HEK293 (cell line): ENCODE data around the gene WFDC1.

Source experiments
- CTCF ChIA-PET: fragments of 350-600 bp; formaldehyde crosslinking; extraction: SDS; loops from one replicate; lab custom pipeline; 2021; ENCODE audit warnings: antibody characterized with exemption; lab: Yijun Ruan, JAX
- POLR2A ChIA-PET: fragments of 300-600 bp; formaldehyde crosslinking; extraction: SDS; loops from one replicate; lab custom pipeline; 2020; ENCODE audit warnings: antibody characterized with exemption, inconsistent platforms; lab: Yijun Ruan, JAX
- H3K27ac ChIP-seq: fragments of 200-500 bp; sonication (Bioruptor generic); 2 replicates; pipeline ENCODE4 v1.5.1; 2014; ENCODE audit warnings: low read depth, low read length, control low read depth, inconsistent platforms; ENCODE audit errors: extremely low read depth
- H3K36me3 ChIP-seq, 2 experiments: fragments of 200-500 bp in 1 of 2; sonication (Bioruptor generic) in 1 of 2; 1 replicate in 1 of 2; 2 replicates in 1 of 2; pipeline ENCODE4 v1.5.1; 2014 to 2017; ENCODE audit warnings: inconsistent platforms in 2 of 2, low read length in 2 of 2; ENCODE audit not compliant: control insufficient read depth in 2 of 2, insufficient read depth in 1 of 2
- H3K4me1 ChIP-seq: fragments of 200-500 bp; sonication (Bioruptor generic); 2 replicates; pipeline ENCODE4 v1.5.1; 2014; ENCODE audit warnings: mild to moderate bottlenecking, low read length, inconsistent platforms; ENCODE audit not compliant: control insufficient read depth, insufficient read depth
- H3K4me3 ChIP-seq: 2 replicates; pipeline ENCODE4 v1.5.1; 2011; ENCODE audit warnings: low read depth, mild to moderate bottlenecking, control low read depth, low read length, moderate library complexity
- H3K9me3 ChIP-seq: fragments of 200-500 bp; sonication (Bioruptor generic); 2 replicates; pipeline ENCODE4 v1.5.1; 2014; ENCODE audit warnings: low read depth, low read length, inconsistent platforms; ENCODE audit not compliant: control insufficient read depth, insufficient read depth
- EGR2 ChIP-seq: fragments of 450-650 bp; formaldehyde crosslinking; IDR thresholded peaks from 2 replicates; pipeline ENCODE4 v1.5.1; 2016; ENCODE audit warnings: low read depth, missing biosample characterization, missing genetic modification characterization
- GLIS2 ChIP-seq: fragments of 450-650 bp; formaldehyde crosslinking; IDR thresholded peaks from 2 replicates; pipeline ENCODE4 v1.5.1; 2016; ENCODE audit warnings: missing biosample characterization, missing genetic modification characterization
- HOXD13 ChIP-seq: sonication (generic); formaldehyde crosslinking; IDR thresholded peaks from 2 replicates; pipeline ENCODE4 v1.8.0; 2022; ENCODE audit warnings: missing genetic modification reagents, borderline replicate concordance
- KLF1 ChIP-seq: fragments of 450-650 bp; formaldehyde crosslinking; IDR thresholded peaks from 2 replicates; pipeline ENCODE4 v1.5.1; 2016; ENCODE audit warnings: missing biosample characterization, missing genetic modification characterization
- WT1 ChIP-seq: fragments of 450-650 bp; formaldehyde crosslinking; IDR thresholded peaks from 2 replicates; pipeline ENCODE4 v1.5.1; 2016; ENCODE audit warnings: missing biosample characterization, missing genetic modification characterization
- ZBTB7A ChIP-seq: fragments of 450-650 bp; formaldehyde crosslinking; IDR thresholded peaks from 2 replicates; pipeline ENCODE4 v1.5.1; 2016; ENCODE audit warnings: low read depth, missing biosample characterization, missing genetic modification characterization
- ZBTB8A ChIP-seq: fragments of 450-650 bp; formaldehyde crosslinking; IDR thresholded peaks from 2 replicates; pipeline ENCODE4 v1.5.1; 2016; ENCODE audit warnings: missing biosample characterization, missing genetic modification characterization
- ZEB2 ChIP-seq: fragments of 450-650 bp; formaldehyde crosslinking; IDR thresholded peaks from 2 replicates; pipeline ENCODE4 v1.5.1; 2016; ENCODE audit warnings: missing biosample characterization, missing genetic modification characterization
- ZNF138 ChIP-seq: fragments of 450-650 bp; formaldehyde crosslinking; IDR thresholded peaks from 2 replicates; pipeline ENCODE4 v1.5.1; 2016; ENCODE audit warnings: missing biosample characterization, missing genetic modification characterization, borderline replicate concordance
- ZNF292 ChIP-seq: fragments of 450-650 bp; formaldehyde crosslinking; IDR thresholded peaks from 2 replicates; pipeline ENCODE4 v1.5.1; 2016; ENCODE audit warnings: low read depth, missing biosample characterization, missing genetic modification characterization, borderline replicate concordance
- ZNF324 ChIP-seq: fragments of 450-650 bp; formaldehyde crosslinking; IDR thresholded peaks from 2 replicates; pipeline ENCODE4 v1.5.1; 2016; ENCODE audit warnings: missing biosample characterization, missing genetic modification characterization
- ZNF658 ChIP-seq: fragments of 450-650 bp; formaldehyde crosslinking; IDR thresholded peaks from 2 replicates; pipeline ENCODE4; 2016; ENCODE audit warnings: missing biosample characterization, missing genetic modification characterization
- ZNF76 ChIP-seq: fragments of 450-650 bp; formaldehyde crosslinking; IDR thresholded peaks from 2 replicates; pipeline ENCODE4; 2016; ENCODE audit warnings: low read depth, missing biosample characterization, missing genetic modification characterization, borderline replicate concordance
- ZNF785 ChIP-seq: fragments of 450-650 bp; formaldehyde crosslinking; IDR thresholded peaks from 2 replicates; pipeline ENCODE4 v1.5.1; 2016; ENCODE audit warnings: missing biosample characterization, missing genetic modification characterization
- ZNF792 ChIP-seq: fragments of 450-650 bp; formaldehyde crosslinking; IDR thresholded peaks from 2 replicates; pipeline ENCODE4 v1.5.1; 2016; ENCODE audit warnings: missing biosample characterization, missing genetic modification characterization
- ZXDB ChIP-seq: fragments of 450-650 bp; formaldehyde crosslinking; IDR thresholded peaks from 2 replicates; pipeline ENCODE4 v1.5.1; 2016; ENCODE audit warnings: missing biosample characterization, missing genetic modification characterization
- TF ChIP-seq, protein P1 (sequence below): fragments of 450-650 bp; formaldehyde crosslinking; IDR thresholded peaks from 2 replicates; pipeline ENCODE4 v1.5.1; 2017; ENCODE audit warnings: missing biosample characterization, missing genetic modification characterization
- TF ChIP-seq, protein P2 (sequence below): fragments of 450-650 bp; formaldehyde crosslinking; IDR thresholded peaks from 2 replicates; pipeline ENCODE4 v1.5.1; 2016; ENCODE audit warnings: missing biosample characterization, missing genetic modification characterization
- TF ChIP-seq, protein P3 (sequence below): fragments of 450-650 bp; formaldehyde crosslinking; IDR thresholded peaks from 2 replicates; pipeline ENCODE4 v1.5.1; 2016; ENCODE audit warnings: missing biosample characterization, missing genetic modification characterization
- TF ChIP-seq, protein P4 (sequence below): fragments of 450-650 bp; formaldehyde crosslinking; IDR thresholded peaks from 2 replicates; pipeline ENCODE4 v1.5.1; 2016; ENCODE audit warnings: missing biosample characterization, missing genetic modification characterization
- TF ChIP-seq, protein P5 (sequence below): fragments of 450-650 bp; formaldehyde crosslinking; IDR thresholded peaks from 2 replicates; pipeline ENCODE4 v1.5.1; 2016; ENCODE audit warnings: missing biosample characterization, missing genetic modification characterization
- TF ChIP-seq, protein P6 (sequence below): fragments of 450-650 bp; IDR thresholded peaks from 2 replicates; pipeline ENCODE4 v1.5.1; 2018; ENCODE audit warnings: missing biosample characterization, missing genetic modification characterization
- TF ChIP-seq, protein P7 (sequence below): fragments of 450-650 bp; formaldehyde crosslinking; IDR thresholded peaks from 2 replicates; pipeline ENCODE4; 2016; ENCODE audit warnings: missing biosample characterization, missing genetic modification characterization

Gene WFDC1

DNA sequence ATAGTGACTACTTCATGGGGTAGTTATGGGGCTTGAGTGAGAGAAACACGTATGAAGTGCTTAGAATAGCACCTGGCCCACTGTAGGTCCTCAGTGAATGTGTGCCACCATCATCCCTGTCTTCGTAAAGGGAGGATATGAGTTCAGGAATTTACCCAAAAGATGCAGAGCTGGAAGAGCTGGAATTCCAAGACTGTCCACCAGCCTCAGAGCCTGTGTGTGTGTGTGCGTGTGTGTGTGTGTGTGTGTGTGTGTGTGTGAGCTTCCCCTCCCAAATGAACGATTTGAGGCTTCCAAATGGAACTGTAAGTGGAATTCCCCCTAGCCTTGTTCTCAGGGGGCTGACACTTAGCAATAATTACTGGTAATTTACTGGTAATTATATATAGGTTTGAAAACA, 27.3 kb downstream of the WFDC1 start:
- H3K36me3 ChIP-seq, result no peaks in the 10 kb centered on the region
- CTCF ChIA-PET, result interaction anchor here (0.6 to 0.7 kb wide), 2 partner anchors 135 to 651 kb away, joined by 3 to 5 read pairs; no protein-coding TSS in a partner anchor
- POLR2A ChIA-PET, result no interaction called here
- TF ChIP-seq ZNF785 (tag by site-specific recombination), result no peak
- no peak for TF ChIP-seq ZNF792
- no peak for TF ChIP-seq ZBTB7A (tag by site-specific recombination)
- TF ChIP-seq ZNF658, result no peak
- TF ChIP-seq, protein P1, sequence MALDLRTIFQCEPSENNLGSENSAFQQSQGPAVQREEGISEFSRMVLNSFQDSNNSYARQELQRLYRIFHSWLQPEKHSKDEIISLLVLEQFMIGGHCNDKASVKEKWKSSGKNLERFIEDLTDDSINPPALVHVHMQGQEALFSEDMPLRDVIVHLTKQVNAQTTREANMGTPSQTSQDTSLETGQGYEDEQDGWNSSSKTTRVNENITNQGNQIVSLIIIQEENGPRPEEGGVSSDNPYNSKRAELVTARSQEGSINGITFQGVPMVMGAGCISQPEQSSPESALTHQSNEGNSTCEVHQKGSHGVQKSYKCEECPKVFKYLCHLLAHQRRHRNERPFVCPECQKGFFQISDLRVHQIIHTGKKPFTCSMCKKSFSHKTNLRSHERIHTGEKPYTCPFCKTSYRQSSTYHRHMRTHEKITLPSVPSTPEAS (tag by site-specific recombination), result peak; percentile 61
- H3K27ac ChIP-seq, result no peak overlapping the region
- no peaks in the 10 kb centered on the region for H3K9me3 ChIP-seq
- no peak overlapping the region for H3K4me3 ChIP-seq
- no peaks in the 10 kb centered on the region for H3K4me1 ChIP-seq

DNA sequence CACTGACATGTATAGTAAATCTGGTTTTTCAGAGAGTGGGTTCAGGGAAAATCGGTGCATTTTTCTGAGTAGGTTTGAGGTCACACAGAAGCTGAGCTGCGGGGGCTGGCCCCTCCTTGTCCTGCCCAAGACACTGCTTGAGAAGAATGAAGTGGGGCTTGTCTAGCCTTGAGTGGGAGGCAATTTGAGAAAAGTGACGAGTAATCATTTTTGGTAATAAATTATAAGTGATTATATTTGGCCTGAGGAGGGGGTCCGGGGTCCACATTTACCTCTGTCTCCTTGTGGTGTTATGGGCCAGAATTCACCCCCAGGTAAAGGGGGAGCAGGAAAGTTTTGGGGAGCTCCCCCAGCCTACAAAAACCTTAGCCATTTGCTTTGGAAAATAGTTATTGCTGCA, 28.1 kb downstream of the WFDC1 start:
- CTCF ChIA-PET, result no interaction called here
- no peak overlapping the region for H3K4me3 ChIP-seq
- no peaks in the 10 kb centered on the region for H3K4me1 ChIP-seq
- H3K36me3 ChIP-seq, result no peaks in the 10 kb centered on the region
- POLR2A ChIA-PET, result no interaction called here
- H3K9me3 ChIP-seq, result no peaks in the 10 kb centered on the region
- no peak overlapping the region for H3K27ac ChIP-seq
- TF ChIP-seq ZNF76 (tag by site-specific recombination), result no peak
- no peak for TF ChIP-seq ZNF324 (tag by site-specific recombination)
- TF ChIP-seq, protein P2, sequence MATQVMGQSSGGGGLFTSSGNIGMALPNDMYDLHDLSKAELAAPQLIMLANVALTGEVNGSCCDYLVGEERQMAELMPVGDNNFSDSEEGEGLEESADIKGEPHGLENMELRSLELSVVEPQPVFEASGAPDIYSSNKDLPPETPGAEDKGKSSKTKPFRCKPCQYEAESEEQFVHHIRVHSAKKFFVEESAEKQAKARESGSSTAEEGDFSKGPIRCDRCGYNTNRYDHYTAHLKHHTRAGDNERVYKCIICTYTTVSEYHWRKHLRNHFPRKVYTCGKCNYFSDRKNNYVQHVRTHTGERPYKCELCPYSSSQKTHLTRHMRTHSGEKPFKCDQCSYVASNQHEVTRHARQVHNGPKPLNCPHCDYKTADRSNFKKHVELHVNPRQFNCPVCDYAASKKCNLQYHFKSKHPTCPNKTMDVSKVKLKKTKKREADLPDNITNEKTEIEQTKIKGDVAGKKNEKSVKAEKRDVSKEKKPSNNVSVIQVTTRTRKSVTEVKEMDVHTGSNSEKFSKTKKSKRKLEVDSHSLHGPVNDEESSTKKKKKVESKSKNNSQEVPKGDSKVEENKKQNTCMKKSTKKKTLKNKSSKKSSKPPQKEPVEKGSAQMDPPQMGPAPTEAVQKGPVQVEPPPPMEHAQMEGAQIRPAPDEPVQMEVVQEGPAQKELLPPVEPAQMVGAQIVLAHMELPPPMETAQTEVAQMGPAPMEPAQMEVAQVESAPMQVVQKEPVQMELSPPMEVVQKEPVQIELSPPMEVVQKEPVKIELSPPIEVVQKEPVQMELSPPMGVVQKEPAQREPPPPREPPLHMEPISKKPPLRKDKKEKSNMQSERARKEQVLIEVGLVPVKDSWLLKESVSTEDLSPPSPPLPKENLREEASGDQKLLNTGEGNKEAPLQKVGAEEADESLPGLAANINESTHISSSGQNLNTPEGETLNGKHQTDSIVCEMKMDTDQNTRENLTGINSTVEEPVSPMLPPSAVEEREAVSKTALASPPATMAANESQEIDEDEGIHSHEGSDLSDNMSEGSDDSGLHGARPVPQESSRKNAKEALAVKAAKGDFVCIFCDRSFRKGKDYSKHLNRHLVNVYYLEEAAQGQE (tag by site-specific recombination), result no peak
- TF ChIP-seq GLIS2 (tag by site-specific recombination), result no peak
- no peak for TF ChIP-seq ZNF138
- no peak for TF ChIP-seq HOXD13 (CRISPR knock-in tag)
- no peak for TF ChIP-seq ZEB2 (tag by site-specific recombination)
- no peak for TF ChIP-seq WT1 (tag by site-specific recombination)
- TF ChIP-seq, protein P3, sequence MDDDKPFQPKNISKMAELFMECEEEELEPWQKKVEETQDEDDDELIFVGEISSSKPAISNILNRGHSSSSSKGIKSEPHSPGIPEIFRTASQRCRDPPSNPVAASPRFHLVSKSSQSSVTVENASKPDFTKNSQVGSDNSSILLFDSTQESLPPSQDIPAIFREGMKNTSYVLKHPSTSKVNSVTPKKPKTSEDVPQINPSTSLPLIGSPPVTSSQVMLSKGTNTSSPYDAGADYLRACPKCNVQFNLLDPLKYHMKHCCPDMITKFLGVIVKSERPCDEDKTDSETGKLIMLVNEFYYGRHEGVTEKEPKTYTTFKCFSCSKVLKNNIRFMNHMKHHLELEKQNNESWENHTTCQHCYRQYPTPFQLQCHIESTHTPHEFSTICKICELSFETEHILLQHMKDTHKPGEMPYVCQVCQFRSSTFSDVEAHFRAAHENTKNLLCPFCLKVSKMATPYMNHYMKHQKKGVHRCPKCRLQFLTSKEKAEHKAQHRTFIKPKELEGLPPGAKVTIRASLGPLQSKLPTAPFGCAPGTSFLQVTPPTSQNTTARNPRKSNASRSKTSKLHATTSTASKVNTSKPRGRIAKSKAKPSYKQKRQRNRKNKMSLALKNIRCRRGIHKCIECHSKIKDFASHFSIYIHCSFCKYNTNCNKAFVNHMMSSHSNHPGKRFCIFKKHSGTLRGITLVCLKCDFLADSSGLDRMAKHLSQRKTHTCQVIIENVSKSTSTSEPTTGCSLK, result no peak
- TF ChIP-seq, protein P4, sequence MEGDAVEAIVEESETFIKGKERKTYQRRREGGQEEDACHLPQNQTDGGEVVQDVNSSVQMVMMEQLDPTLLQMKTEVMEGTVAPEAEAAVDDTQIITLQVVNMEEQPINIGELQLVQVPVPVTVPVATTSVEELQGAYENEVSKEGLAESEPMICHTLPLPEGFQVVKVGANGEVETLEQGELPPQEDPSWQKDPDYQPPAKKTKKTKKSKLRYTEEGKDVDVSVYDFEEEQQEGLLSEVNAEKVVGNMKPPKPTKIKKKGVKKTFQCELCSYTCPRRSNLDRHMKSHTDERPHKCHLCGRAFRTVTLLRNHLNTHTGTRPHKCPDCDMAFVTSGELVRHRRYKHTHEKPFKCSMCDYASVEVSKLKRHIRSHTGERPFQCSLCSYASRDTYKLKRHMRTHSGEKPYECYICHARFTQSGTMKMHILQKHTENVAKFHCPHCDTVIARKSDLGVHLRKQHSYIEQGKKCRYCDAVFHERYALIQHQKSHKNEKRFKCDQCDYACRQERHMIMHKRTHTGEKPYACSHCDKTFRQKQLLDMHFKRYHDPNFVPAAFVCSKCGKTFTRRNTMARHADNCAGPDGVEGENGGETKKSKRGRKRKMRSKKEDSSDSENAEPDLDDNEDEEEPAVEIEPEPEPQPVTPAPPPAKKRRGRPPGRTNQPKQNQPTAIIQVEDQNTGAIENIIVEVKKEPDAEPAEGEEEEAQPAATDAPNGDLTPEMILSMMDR (tag by site-specific recombination), result no peak
- TF ChIP-seq, protein P5, sequence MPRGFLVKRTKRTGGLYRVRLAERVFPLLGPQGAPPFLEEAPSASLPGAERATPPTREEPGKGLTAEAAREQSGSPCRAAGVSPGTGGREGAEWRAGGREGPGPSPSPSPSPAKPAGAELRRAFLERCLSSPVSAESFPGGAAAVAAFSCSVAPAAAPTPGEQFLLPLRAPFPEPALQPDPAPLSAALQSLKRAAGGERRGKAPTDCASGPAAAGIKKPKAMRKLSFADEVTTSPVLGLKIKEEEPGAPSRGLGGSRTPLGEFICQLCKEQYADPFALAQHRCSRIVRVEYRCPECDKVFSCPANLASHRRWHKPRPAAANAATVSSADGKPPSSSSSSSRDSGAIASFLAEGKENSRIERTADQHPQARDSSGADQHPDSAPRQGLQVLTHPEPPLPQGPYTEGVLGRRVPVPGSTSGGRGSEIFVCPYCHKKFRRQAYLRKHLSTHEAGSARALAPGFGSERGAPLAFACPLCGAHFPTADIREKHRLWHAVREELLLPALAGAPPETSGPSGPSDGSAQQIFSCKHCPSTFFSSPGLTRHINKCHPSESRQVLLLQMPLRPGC (tag by site-specific recombination), result no peak
- no peak for TF ChIP-seq ZNF785 (tag by site-specific recombination)
- TF ChIP-seq ZNF292 (tag by site-specific recombination), result no peak
- TF ChIP-seq EGR2, result no peak
- TF ChIP-seq ZBTB8A (tag by site-specific recombination), result no peak
- TF ChIP-seq, protein P6, sequence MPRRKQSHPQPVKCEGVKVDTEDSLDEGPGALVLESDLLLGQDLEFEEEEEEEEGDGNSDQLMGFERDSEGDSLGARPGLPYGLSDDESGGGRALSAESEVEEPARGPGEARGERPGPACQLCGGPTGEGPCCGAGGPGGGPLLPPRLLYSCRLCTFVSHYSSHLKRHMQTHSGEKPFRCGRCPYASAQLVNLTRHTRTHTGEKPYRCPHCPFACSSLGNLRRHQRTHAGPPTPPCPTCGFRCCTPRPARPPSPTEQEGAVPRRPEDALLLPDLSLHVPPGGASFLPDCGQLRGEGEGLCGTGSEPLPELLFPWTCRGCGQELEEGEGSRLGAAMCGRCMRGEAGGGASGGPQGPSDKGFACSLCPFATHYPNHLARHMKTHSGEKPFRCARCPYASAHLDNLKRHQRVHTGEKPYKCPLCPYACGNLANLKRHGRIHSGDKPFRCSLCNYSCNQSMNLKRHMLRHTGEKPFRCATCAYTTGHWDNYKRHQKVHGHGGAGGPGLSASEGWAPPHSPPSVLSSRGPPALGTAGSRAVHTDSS (tag by site-specific recombination), result no peak
- TF ChIP-seq KLF1 (tag by site-specific recombination), result no peak
- TF ChIP-seq, protein P7, sequence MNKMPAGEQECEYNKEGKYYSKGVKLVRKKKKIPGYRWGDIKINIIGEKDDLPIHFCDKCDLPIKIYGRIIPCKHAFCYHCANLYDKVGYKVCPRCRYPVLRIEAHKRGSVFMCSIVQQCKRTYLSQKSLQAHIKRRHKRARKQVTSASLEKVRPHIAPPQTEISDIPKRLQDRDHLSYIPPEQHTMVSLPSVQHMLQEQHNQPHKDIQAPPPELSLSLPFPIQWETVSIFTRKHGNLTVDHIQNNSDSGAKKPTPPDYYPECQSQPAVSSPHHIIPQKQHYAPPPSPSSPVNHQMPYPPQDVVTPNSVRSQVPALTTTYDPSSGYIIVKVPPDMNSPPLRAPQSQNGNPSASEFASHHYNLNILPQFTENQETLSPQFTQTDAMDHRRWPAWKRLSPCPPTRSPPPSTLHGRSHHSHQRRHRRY (tag by site-specific recombination), result no peak
- TF ChIP-seq ZXDB, result no peak
